T-helper 1 cell treated with Interleukin-12 subunit alpha and Interleukin-12 subunit beta and Interleukin-4 antibody, amounts not matched to agents 30 μg/mL and 1 μg/mL, for 36 hours (primary cell): ENCODE measurements around the gene UNC13D.
"Not testable (repeated sequence)": the region's sequence is repeated elsewhere in the genome, so short reads cannot be mapped to it uniquely, and the experiment has no call there.

ENCODE experiments used
- H3K27ac Mint-ChIP-seq: one replicate; pipeline ENCODE4 v1.8.0; 2021; ENCODE audit warnings: mild to moderate bottlenecking, mixed read lengths
- H3K27me3 Mint-ChIP-seq: one replicate; pipeline ENCODE4 v1.8.0; 2021; ENCODE audit warnings: low read depth, mixed read lengths
- H3K36me3 Mint-ChIP-seq: one replicate; pipeline ENCODE4 v1.8.0; 2021; ENCODE audit warnings: low read depth, mixed read lengths
- H3K4me1 Mint-ChIP-seq: one replicate; pipeline ENCODE4 v1.8.0; 2021; ENCODE audit warnings: low read depth, mixed read lengths
- H3K4me3 Mint-ChIP-seq: one replicate; pipeline ENCODE4 v1.8.0; 2021; ENCODE audit warnings: mild to moderate bottlenecking, moderate library complexity, mixed read lengths
- H3K9me3 Mint-ChIP-seq: one replicate; pipeline ENCODE4 v1.8.0; 2021; ENCODE audit warnings: mixed read lengths

Gene UNC13D

DNA sequence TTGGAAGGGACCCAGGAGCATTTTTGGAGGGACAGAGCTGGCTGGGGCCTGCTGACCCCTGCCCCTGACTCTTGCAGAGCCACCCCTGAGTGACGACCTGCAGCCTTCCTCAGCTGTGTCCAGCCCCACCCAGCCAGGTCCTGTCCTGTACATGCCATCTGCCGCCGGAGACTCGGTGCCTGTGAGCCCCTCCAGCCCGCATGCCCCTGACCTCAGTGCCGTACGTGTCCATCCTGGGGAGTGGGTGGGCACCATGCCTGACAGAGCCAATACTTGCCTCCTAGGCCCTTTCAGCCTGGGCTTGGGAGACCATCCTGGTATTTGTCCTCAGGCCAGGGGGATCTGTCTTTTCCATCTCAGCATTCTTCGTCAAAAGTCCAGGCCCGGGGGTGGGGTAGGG, 27.5 kb downstream of the UNC13D start:
- H3K27ac Mint-ChIP-seq: no peak overlapping the region
- peaks cover 3% of the 10 kb centered on the region for H3K4me1 Mint-ChIP-seq
- H3K4me3 Mint-ChIP-seq: no peak overlapping the region
- no peaks in the 10 kb centered on the region for H3K9me3 Mint-ChIP-seq
- no peaks in the 10 kb centered on the region for H3K27me3 Mint-ChIP-seq
- peaks cover 15% of the 10 kb centered on the region for H3K36me3 Mint-ChIP-seq

DNA sequence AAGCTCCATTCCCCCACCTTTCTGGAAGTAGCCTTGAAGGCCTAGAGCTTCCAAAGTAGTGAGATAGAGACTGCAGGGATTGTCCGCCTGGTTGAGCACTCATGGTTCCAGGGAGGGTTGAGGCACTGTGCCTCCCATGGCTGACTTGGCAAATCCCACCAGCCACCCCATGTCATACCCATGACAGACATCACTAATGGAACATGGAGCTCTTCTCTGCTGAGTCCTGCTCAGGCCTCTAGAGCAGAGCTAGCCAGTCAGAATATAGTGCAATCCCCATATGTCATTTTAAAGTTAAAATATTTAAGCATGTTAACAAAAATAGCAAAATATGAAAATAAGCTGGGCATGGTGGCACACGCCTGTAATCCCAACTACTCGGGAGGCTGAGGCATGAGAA, 28.8 kb downstream of the UNC13D start:
- Mint-ChIP-seq H3K4me3 (no peak overlapping the region), H3K4me1 (no peaks in the 10 kb centered on the region), H3K27ac (no peak overlapping the region), H3K27me3 (no peaks in the 10 kb centered on the region), H3K36me3 (peaks cover 10% of the 10 kb centered on the region), H3K9me3 (no peaks in the 10 kb centered on the region)

DNA sequence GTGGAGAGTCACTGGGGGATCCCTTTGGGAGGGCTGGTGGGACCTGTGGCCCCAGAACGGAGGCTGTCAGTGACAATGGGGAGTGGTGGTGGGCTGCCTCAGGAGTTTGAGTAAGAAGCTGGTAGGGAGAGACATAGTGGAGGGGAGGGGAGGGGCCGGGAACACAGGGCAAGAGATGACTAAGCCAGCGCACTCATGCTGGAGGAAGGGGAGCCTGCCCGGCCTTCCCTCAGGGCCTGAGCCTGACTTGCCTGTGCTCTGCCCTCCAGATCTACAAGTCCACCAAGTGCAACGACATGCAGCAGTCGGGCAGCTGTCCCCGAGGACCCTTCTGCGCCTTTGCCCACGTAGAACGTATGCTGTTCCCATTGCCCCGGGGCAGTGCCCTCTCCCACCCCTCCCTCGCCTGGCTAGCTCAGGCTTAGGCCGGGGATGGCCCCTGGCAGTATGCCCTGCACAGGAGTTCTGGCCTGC, 29.3 kb downstream of the UNC13D start:
- H3K36me3 Mint-ChIP-seq: peaks cover 10% of the 10 kb centered on the region
- H3K9me3 Mint-ChIP-seq: no peaks in the 10 kb centered on the region
- no peak overlapping the region for H3K4me3 Mint-ChIP-seq
- no peak overlapping the region for H3K27ac Mint-ChIP-seq
- no peaks in the 10 kb centered on the region for H3K4me1 Mint-ChIP-seq
- no peaks in the 10 kb centered on the region for H3K27me3 Mint-ChIP-seq

DNA sequence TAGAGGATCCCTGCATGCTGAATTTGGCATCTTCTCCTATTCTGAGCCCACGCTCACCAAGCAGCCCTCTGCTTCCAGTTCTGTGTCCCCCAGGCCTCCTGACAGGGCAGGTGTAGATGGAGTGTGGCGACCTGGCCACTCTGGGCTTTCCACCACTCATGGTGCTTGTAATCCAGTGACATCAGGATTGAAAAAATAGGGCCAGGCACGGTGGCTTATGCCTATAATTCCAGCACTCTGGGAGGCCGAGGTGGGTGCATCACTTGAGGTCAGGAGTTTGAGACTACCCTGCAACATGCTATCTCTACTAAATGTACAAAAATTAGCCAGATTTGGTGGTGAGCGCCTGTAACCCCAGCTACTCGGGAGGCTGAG, 30.2 kb downstream of the UNC13D start:
- no peak overlapping the region for H3K27ac Mint-ChIP-seq

DNA sequence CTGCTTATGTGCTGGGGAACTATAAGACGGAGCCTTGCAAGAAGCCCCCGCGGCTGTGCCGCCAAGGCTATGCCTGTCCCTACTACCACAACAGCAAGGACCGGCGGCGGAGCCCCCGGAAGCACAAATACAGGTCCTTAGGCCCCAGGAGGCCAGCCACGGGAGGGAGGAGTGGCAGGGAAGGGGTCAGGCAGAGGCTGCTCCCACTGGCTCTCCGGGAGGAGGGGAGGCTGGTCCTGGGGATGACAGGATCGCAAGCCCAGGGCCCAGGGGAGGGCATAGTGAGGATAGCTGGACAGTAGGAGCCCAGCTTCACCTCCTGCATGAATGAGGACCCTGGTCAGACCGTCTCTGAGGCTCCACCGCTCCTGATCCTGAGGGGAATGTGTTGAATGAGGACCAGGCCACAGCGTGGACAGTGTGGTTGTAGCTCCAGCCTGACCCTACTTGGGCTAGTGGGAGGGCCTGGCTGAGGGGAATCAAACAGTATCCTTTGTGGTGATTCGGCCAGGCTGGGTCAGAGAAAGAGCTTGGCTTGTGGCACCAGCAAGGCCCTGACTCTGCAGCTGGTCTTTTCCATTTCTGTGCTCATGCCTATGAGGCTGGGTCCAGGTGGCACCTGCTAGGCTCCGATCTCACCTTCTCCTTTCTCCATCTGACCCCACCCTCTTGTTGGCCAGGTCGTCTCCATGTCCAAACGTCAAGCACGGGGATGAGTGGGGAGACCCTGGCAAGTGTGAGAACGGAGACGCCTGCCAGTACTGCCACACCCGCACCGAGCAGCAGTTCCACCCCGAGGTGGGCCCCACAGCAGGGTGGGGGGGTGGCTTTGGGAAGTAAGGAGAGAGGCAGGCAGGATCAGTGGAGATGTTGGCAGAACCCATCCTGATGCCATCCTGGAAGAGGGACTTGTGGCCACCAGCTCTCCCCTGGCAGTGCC, 30.9 kb downstream of the UNC13D start:
- Mint-ChIP-seq H3K36me3 (peaks cover 6% of the 10 kb centered on the region), H3K27me3 (no peaks in the 10 kb centered on the region), H3K27ac (no peak overlapping the region), H3K9me3 (no peaks in the 10 kb centered on the region), H3K4me1 (peaks cover 2% of the 10 kb centered on the region), H3K4me3 (no peak overlapping the region)

More for the DNA sequence above, 30.2 kb downstream of the UNC13D start:
- Mint-ChIP-seq H3K36me3 (peaks cover 6% of the 10 kb centered on the region), H3K4me3 (no peak overlapping the region), H3K4me1 (no peaks in the 10 kb centered on the region), H3K27me3 (no peaks in the 10 kb centered on the region), H3K9me3 (no peaks in the 10 kb centered on the region)

DNA sequence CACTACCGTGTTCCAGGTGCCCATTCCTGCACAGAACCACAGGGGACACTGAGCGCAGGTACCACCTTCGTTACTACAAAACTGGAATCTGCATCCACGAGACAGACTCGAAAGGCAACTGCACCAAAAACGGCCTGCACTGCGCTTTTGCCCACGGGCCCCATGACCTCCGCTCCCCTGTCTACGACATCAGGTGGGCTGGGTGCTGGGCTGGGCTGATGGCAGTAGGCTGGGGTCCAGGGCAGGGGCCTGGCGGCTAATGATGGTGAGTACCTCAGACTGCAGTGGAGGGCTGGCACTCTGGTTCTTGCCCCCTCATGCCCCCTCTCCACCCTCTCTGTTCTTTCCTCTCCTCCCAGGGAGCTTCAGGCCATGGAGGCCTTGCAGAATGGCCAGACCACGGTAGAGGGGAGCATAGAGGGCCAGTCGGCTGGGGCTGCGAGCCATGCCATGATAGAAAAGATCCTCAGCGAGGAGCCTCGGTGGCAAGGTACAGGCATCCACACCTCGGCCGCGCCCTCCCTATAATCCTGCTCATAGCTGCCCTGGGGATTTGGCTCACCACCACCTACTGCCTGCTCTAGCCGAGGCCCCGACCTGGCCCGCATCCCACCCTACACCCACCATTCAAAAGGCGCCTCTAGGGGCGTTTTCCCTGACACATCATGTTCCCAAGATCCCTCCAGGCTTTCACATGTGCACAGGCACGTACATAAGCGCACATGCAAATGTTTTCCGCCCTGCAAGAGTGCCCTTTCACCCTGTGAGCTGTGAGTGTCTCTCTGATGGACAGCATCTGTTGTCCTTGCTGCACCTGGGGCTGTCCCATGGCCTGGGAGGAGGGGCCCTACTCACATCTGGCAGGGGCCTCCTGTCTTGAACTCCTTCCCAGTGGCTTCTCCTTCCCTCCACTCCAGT, 31.8 kb downstream of the UNC13D start:
- Mint-ChIP-seq H3K27ac (no peak overlapping the region), H3K36me3 (peaks cover 5% of the 10 kb centered on the region), H3K4me3 (no peak overlapping the region), H3K4me1 (peaks cover 2% of the 10 kb centered on the region), H3K9me3 (no peaks in the 10 kb centered on the region), H3K27me3 (no peaks in the 10 kb centered on the region)

DNA sequence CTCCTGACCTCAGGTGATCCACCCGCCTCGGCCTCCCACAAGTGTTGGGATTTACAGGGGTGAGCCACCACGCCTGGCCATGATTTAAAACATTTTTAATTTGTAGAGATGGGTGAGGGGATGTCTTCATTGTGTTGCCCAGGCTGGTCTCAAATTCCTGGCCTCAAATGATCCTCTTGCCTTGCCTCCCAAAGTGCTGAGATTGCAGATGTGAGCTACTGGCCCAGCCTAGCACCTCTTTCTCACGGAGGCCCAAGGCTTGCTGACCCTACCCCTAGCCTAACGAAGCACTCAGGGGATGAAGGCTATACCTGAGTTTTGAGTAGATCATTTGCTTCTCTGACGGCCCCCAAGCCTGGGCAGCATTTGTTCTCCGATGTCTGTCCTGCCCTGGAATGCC, 33.0 kb downstream of the UNC13D start:
- H3K4me1 Mint-ChIP-seq: peaks cover 2% of the 10 kb centered on the region
- no peaks in the 10 kb centered on the region for H3K27me3 Mint-ChIP-seq
- H3K9me3 Mint-ChIP-seq: no peaks in the 10 kb centered on the region
- no peak overlapping the region for H3K4me3 Mint-ChIP-seq
- no peak overlapping the region for H3K27ac Mint-ChIP-seq
- H3K36me3 Mint-ChIP-seq: peaks cover 5% of the 10 kb centered on the region

DNA sequence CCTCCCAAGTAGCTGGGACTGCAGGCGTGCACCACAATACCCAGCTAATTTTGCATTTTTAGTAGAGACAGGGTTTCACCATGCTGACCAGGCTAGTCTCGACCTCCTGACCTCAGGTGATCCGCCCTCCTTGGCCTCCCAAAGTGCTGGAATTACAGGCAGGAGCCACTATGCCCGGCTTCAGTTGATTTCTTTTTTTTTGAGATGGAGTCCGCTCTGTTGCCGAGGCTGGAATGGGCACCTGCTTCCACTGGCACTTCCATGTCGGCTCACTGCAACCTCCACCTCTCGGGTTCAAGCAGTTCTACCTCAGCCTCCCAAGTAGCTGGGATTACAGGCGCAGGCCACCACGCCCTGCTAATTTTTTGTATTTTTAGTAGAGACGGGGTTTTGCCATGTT, 33.4 kb downstream of the UNC13D start:
- not testable (repeated sequence) for H3K4me3 Mint-ChIP-seq, H3K9me3 Mint-ChIP-seq, H3K4me1 Mint-ChIP-seq, H3K27me3 Mint-ChIP-seq, H3K27ac Mint-ChIP-seq, H3K36me3 Mint-ChIP-seq

DNA sequence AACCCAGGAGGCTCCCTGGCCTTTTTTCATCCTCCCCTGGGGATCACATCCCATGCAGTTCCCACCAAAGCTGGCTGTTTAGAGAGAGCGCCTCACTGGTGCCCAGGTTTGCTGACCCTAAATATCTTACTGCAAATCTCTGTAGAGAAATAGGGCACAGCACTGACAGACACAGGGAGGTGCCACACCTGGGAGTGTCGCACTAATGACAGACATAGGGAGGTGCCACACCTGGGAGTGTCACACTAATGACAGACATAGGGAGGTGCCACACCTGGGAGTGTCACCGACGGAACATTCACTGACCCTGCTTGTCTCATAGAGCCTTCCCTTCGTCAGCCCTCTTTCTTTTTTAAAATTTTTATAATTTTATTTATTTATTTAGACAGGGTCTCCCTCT, 34.0 kb downstream of the UNC13D start:
- no peak overlapping the region for H3K27ac Mint-ChIP-seq
- peaks cover 5% of the 10 kb centered on the region for H3K36me3 Mint-ChIP-seq
- H3K4me3 Mint-ChIP-seq: no peak overlapping the region
- H3K9me3 Mint-ChIP-seq: no peaks in the 10 kb centered on the region
- H3K4me1 Mint-ChIP-seq: peaks cover 2% of the 10 kb centered on the region
- H3K27me3 Mint-ChIP-seq: no peaks in the 10 kb centered on the region

DNA sequence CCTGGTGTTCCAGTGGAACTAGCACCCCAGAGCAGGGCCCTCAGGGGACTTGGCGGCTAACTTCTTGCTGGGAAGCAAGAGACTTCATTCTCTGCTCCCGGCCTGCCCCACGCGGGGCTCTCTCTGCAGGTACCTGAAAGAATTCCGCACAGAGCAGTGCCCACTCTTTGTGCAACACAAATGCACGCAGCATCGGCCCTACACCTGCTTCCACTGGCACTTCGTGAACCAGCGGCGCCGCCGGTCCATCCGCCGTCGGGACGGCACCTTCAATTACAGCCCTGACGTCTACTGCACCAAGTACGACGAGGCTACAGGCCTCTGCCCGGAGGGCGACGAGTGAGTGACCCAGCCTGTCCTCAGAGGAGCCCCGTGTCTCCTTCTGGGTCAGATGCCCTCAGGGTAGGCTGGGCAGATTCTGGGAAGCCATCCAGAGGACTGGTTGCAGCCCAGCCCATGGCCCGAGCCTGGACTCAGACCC, 34.5 kb downstream of the UNC13D start:
- peaks cover 2% of the 10 kb centered on the region for H3K4me1 Mint-ChIP-seq
- no peaks in the 10 kb centered on the region for H3K27me3 Mint-ChIP-seq

DNA sequence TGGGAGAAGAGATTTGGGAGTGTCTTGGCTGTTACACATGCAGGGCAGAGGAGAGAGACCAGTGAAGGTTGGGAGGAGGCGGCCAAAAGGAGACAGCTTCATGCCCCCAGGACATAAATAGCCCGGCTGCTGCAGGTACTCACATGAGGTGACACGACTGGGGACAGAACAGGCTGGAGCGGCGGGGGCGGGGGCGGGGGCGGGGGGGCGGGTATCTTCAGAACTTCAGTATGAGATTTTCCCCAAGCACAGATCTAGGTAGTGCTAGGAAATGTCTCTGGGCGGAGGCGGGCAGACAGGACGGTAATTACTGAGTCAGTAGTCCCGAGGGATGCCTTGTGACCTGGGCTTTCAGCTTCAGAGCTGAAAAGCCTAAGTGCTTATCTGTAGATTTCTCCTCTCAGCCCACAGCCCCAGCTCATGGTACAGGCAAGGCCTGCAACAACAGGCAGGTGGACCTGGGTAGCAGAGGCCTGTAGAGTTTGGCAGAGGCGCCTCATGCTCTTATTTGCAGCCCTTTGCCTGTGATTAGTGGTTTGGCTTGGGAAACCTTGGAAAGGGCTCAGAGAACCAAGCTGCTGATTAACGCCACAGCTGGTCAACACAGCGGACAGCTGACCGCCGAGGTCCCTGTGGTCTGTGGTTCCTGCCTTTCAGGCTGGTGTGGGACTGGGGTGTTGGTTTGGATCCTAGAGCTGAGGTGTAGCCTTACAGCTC, 35.1 kb downstream of the UNC13D start:
- no peak overlapping the region for H3K27ac Mint-ChIP-seq
- H3K4me3 Mint-ChIP-seq: no peak overlapping the region
- peaks cover 4% of the 10 kb centered on the region for H3K4me1 Mint-ChIP-seq
- H3K9me3 Mint-ChIP-seq: no peaks in the 10 kb centered on the region
- H3K36me3 Mint-ChIP-seq: peaks cover 5% of the 10 kb centered on the region
- H3K27me3 Mint-ChIP-seq: no peaks in the 10 kb centered on the region

More for the DNA sequence above, 34.5 kb downstream of the UNC13D start:
- no peak overlapping the region for H3K4me3 Mint-ChIP-seq
- H3K36me3 Mint-ChIP-seq: peaks cover 5% of the 10 kb centered on the region
- H3K9me3 Mint-ChIP-seq: no peaks in the 10 kb centered on the region
- no peak overlapping the region for H3K27ac Mint-ChIP-seq

DNA sequence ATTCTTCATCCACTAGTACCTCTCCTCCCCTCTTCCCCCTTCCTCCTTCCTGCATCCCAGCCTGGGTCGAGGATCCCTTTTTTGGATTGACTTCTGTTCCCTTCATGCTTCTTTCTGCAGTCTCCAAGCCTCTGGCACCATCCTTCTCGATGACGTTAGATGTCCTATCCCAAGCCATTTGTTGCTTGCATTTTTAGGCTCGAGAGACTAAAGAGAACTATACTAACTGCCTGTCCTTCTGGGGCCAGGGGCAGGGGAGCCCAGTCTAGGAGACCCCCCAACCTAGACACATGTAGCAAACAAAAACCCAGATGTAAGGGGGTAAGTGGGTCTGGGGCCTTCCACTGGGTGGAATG, 35.7 kb downstream of the UNC13D start:
- Mint-ChIP-seq H3K27ac (no peak overlapping the region), H3K4me1 (peaks cover 9% of the 10 kb centered on the region), H3K27me3 (no peaks in the 10 kb centered on the region), H3K4me3 (no peak overlapping the region), H3K36me3 (peaks cover 5% of the 10 kb centered on the region), H3K9me3 (no peaks in the 10 kb centered on the region)

DNA sequence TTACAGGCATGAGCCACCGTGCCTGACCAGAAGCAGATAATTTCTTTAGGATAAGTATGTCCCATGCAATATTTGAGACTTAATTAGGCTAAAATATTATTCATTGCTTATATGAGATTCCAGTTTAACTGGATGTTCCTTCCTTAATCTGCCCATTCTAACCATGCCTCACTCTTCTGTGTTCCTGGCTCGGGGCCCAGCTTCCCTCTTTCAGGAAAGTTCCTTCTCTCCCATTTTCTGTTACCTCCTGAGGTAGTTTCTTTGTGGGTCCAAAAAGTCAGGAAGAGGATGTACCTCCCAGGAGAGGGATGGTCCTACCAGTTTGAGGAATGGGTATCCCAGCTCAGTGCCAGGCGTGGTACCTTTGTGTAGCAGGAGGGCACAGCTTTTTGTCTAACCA, 36.3 kb downstream of the UNC13D start:
- peaks cover 4% of the 10 kb centered on the region for H3K36me3 Mint-ChIP-seq
- H3K27ac Mint-ChIP-seq: no peak overlapping the region
- no peak overlapping the region for H3K4me3 Mint-ChIP-seq
- H3K4me1 Mint-ChIP-seq: peaks cover 14% of the 10 kb centered on the region
- H3K9me3 Mint-ChIP-seq: no peaks in the 10 kb centered on the region
- H3K27me3 Mint-ChIP-seq: no peaks in the 10 kb centered on the region

DNA sequence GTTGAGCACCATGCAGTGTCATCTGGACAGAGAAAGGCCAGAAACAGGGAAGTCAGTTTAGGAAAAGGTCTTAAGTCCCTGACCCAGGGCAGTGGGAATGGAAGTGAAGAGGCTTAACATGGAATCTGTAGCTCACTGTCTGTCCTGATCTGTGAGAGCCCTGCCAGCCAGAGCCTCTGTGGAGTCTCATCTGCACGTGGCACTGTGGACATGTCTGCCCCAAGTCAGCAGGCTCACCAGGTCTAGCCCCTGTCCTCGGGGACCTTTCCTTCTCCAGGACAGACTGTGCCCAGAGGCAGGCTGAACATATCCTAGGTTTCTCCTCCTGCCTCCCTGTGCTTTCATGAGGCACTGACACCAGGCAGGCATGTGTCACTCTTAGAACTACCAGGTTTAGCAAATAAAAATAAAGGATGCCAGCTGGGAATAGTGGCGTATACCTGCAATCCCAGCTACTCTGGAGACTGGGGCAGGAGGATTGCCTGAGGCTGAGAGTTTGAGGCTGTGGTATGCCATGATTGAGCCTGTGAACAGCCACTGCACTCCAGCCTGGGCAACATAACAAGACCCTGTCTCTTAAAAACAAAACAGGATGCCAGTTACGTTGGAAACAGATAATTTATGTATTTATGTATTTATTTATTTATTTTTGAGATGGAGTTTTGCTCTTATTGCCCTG, 37.2 kb downstream of the UNC13D start:
- peaks cover 2% of the 10 kb centered on the region for H3K36me3 Mint-ChIP-seq
- no peaks in the 10 kb centered on the region for H3K27me3 Mint-ChIP-seq
- H3K4me3 Mint-ChIP-seq: no peak overlapping the region
- peaks cover 14% of the 10 kb centered on the region for H3K4me1 Mint-ChIP-seq
- H3K9me3 Mint-ChIP-seq: no peaks in the 10 kb centered on the region
- no peak overlapping the region for H3K27ac Mint-ChIP-seq
